Hepatocyte (in vitro differentiated cells): ENCODE measurements around the gene ANKRD22. TPM values are rescaled to one million over a fixed set of nuclear protein-coding genes. Genes with fewer than 3 reads are reported as not detected.

Experiments used
- DNase-seq: peaks from one replicate; pipeline ENCODE4 v3.0.0-alpha.2; 2016; ENCODE audit warnings: low spot score
- H2AFZ ChIP-seq: fragments of 200-600 bp; sonication (generic); 2 replicates; pipeline ENCODE4 v1.6.0; 2016; ENCODE audit warnings: antibody characterized with exemption, mild to moderate bottlenecking
- H3K27ac ChIP-seq: fragments of 200-600 bp; sonication (generic); 2 replicates; pipeline ENCODE4 v1.5.1; 2016; ENCODE audit warnings: mild to moderate bottlenecking
- H3K27me3 ChIP-seq: fragments of 200-600 bp; sonication (generic); 2 replicates; pipeline ENCODE4 v1.6.1; 2016
- H3K36me3 ChIP-seq: fragments of 200-600 bp; sonication (generic); replicated peaks from 2 replicates; pipeline ENCODE4 v1.5.1; 2016; ENCODE audit warnings: low read depth; ENCODE audit not compliant: insufficient read depth
- H3K4me1 ChIP-seq: fragments of 200-600 bp; sonication (generic); 2 replicates; pipeline ENCODE4 v1.5.1; 2016; ENCODE audit warnings: mild to moderate bottlenecking, moderate library complexity; ENCODE audit not compliant: insufficient read depth
- H3K4me2 ChIP-seq: fragments of 200-600 bp; sonication (generic); 2 replicates; pipeline ENCODE4 v1.6.0; 2016
- H3K4me3 ChIP-seq: fragments of 200-600 bp; sonication (generic); 2 replicates; pipeline ENCODE4 v1.5.1; 2016; ENCODE audit warnings: mild to moderate bottlenecking
- H3K79me2 ChIP-seq: fragments of 200-600 bp; sonication (generic); 2 replicates; pipeline ENCODE4 v1.6.0; 2017; ENCODE audit warnings: mild to moderate bottlenecking
- H3K9me2 ChIP-seq: fragments of 200-600 bp; sonication (generic); replicated peaks from 2 replicates; pipeline ENCODE4 v1.6.0; 2017; ENCODE audit warnings: mild to moderate bottlenecking; ENCODE audit not compliant: insufficient read depth
- H3K9me3 ChIP-seq: fragments of 200-600 bp; sonication (generic); 2 replicates; pipeline ENCODE4 v1.5.1; 2016; ENCODE audit warnings: low read depth, mild to moderate bottlenecking
- H4K20me1 ChIP-seq: fragments of 200-600 bp; sonication (generic); 2 replicates; pipeline ENCODE4 v1.6.0; 2016; ENCODE audit warnings: mild to moderate bottlenecking; ENCODE audit not compliant: insufficient read depth, poor library complexity, severe bottlenecking
- CTCF ChIP-seq: fragments of 200-600 bp; sonication (generic); IDR thresholded peaks from 2 replicates; pipeline ENCODE4 v1.5.1; 2016; ENCODE audit warnings: antibody characterized with exemption, mild to moderate bottlenecking; ENCODE audit not compliant: poor library complexity
- EZH2 ChIP-seq: fragments of 200-600 bp; sonication (generic); IDR thresholded peaks from 2 replicates; pipeline ENCODE4 v1.6.1; 2016; ENCODE audit warnings: antibody characterized with exemption, mild to moderate bottlenecking, borderline replicate concordance
- EZH2phosphoT487 ChIP-seq: fragments of 200-600 bp; sonication (generic); IDR thresholded peaks from one replicate; pipeline ENCODE4 v1.6.1; 2018; ENCODE audit warnings: antibody characterized with exemption, mild to moderate bottlenecking, low read depth, moderate library complexity; ENCODE audit not compliant: unreplicated experiment, severe bottlenecking
- WGBS: methylation state at CpG from one replicate; pipeline ENCODE4 v1.1.6; 2016; ENCODE audit warnings: low lambda C conversion rate; ENCODE audit errors: missing lambda C conversion rate; 5-methylcytosine and 5-hydroxymethylcytosine counted together
- polyA plus RNA-seq: library from polyadenylated mRNA; unstranded; fragments of >200 nt; fragmentation: Nextera tagmentation; extraction: Ambion mirVana; gene quantifications from 2 replicates; pipeline ENCODE4 v1.2.1, GENCODE V29; 2016
- total RNA-seq: library from RNA; depleted of rRNA; stranded (reverse); fragments of >200 nt; gene quantifications from 2 replicates; pipeline ENCODE4 v1.2.3, GENCODE V29; 2014

ANKRD22 gene
- total and polyA plus RNA-seq, 2 experiments from 2014 or later: 2.1 to 2.7 TPM

DNA sequence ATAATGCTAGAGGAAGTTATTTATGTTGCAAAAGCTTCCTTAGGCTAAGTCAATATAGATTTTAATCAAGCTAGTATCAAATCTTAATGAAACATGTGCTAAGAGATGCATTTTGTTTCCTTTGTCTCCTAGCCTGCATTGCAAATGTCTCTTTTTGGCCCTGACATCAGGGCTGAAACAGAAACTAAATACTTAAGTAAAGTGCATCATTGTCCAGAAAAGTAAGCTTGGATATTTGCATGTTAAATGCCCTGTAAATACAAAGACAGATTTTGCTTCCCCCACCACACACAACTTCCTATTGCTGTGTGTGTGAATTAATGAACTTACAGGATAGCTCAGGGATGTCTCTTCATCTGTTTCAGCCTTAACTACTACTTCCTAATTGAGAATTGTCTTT lies 18.4 kb upstream of the ANKRD22 start:
- no peak overlapping the region for H3K4me3 ChIP-seq
- DNase-seq: no peak

GRCh38 chr10:88866454-88866853 lies 14.8 kb upstream of the ANKRD22 start:
- WGBS: 98% methylated on average over 2 of the region's 2 CpGs
- DNase-seq: no peak
- Histone ChIP-seq H2AFZ (no peak overlapping the region), H3K27ac (no peak overlapping the region), H3K79me2 (no peaks in the 10 kb centered on the region), H3K4me3 (no peak overlapping the region), H3K27me3 (peaks cover 3% of the 10 kb centered on the region), H3K9me3 (no peaks in the 10 kb centered on the region), H4K20me1 (no peaks in the 10 kb centered on the region), H3K36me3 (no peaks in the 10 kb centered on the region), H3K4me1 (no peaks in the 10 kb centered on the region), H3K9me2 (no peaks in the 10 kb centered on the region), H3K4me2 (no peak overlapping the region)
- no peak for TF ChIP-seq CTCF
- no peak for TF ChIP-seq EZH2phosphoT487
- no peak for TF ChIP-seq EZH2

More for the DNA sequence above, 18.4 kb upstream of the ANKRD22 start:
- Histone ChIP-seq H3K27me3 (no peaks in the 10 kb centered on the region), H3K4me2 (no peak overlapping the region), H4K20me1 (no peaks in the 10 kb centered on the region), H3K9me3 (no peaks in the 10 kb centered on the region), H3K36me3 (no peaks in the 10 kb centered on the region), H3K79me2 (no peaks in the 10 kb centered on the region), H2AFZ (no peak overlapping the region), H3K9me2 (no peaks in the 10 kb centered on the region), H3K4me1 (no peaks in the 10 kb centered on the region), H3K27ac (no peak overlapping the region)
- no peak for TF ChIP-seq EZH2
- no peak for TF ChIP-seq CTCF
- TF ChIP-seq EZH2phosphoT487: no peak

GRCh38 chr10:88865281-88865876 lies 13.7 kb upstream of the ANKRD22 start:
- WGBS: 94% methylated on average over 4 of the region's 4 CpGs
- no peak for DNase-seq

More at GRCh38 chr10:88865281-88865876, 13.7 kb upstream of the ANKRD22 start:
- no peak overlapping the region for H3K4me2 ChIP-seq
- H3K9me2 ChIP-seq: no peaks in the 10 kb centered on the region
- TF ChIP-seq EZH2phosphoT487 (no peak), EZH2 (no peak), CTCF (peak; percentile 27)
- H3K36me3 ChIP-seq: no peaks in the 10 kb centered on the region
- H4K20me1 ChIP-seq: no peaks in the 10 kb centered on the region
- no peak overlapping the region for H3K27ac ChIP-seq
- H3K4me3 ChIP-seq: no peak overlapping the region
- no peaks in the 10 kb centered on the region for H3K79me2 ChIP-seq
- H3K4me1 ChIP-seq: no peaks in the 10 kb centered on the region
- H2AFZ ChIP-seq: no peak overlapping the region
- H3K9me3 ChIP-seq: no peaks in the 10 kb centered on the region
- peaks cover 3% of the 10 kb centered on the region for H3K27me3 ChIP-seq
